B cell (primary cell): ENCODE measurements around the gene SMCR8. TPM values are rescaled to one million over a fixed set of nuclear protein-coding genes. Genes with fewer than 3 reads are reported as not detected.

Experiments used
- ATAC-seq: fragments of 200-7000 bp; cut with Tn5 transposase; one replicate; pipeline ENCODE4 v1.10.0; 2021; ENCODE audit warnings: low read depth, mild to moderate bottlenecking, moderate number of reproducible peaks, moderate library complexity
- CTCF ChIA-PET: fragments of 350-600 bp; sonication (Branson Sonifier 250); formaldehyde crosslinking; loops from one replicate; lab custom pipeline; 2021; ENCODE audit warnings: antibody characterized with exemption, inconsistent platforms; lab: Charles Lee
- POLR2A ChIA-PET: fragments of 350-600 bp; sonication (Branson Sonifier 250); formaldehyde crosslinking; loops from one replicate; lab custom pipeline; 2021; ENCODE audit warnings: antibody characterized with exemption; lab: Charles Lee
- DNase-seq: peaks from one replicate; pipeline ENCODE4 v3.0.0; 2013
- H2AFZ ChIP-seq: 2 replicates; pipeline ENCODE4 v1.6.1; 2012; ENCODE audit warnings: mild to moderate bottlenecking, low read depth, low read length; ENCODE audit not compliant: insufficient read depth, poor library complexity, severe bottlenecking
- H3K27ac ChIP-seq, 2 donors: 1 replicate in 1 of 2; 2 replicates in 1 of 2; pipeline ENCODE4 v1.5.1; 2012 to 2013; ENCODE audit warnings: low read length in 2 of 2, mild to moderate bottlenecking in 2 of 2, moderate library complexity in 1 of 2
- H3K27me3 ChIP-seq, 4 experiments: fragments of 200-600 bp in 1 of 4; sonication (generic) in 1 of 4; replicated peaks in 1 of 4; 1 replicate in 2 of 4; 2 replicates in 2 of 4; pipeline versions ENCODE4 v1.6.1 to v1.7.0; 2013 to 2016; ENCODE audit warnings: low read length in 3 of 4, mild to moderate bottlenecking in 2 of 4, mixed read lengths in 1 of 4, moderate library complexity in 1 of 4; ENCODE audit not compliant: insufficient read depth in 4 of 4, control insufficient read depth in 3 of 4; ENCODE audit errors: control extremely low read depth in 1 of 4
- H3K36me3 ChIP-seq, 2 experiments: replicated peaks in 1 of 2; 1 replicate in 1 of 2; 2 replicates in 1 of 2; pipeline versions ENCODE4 v1.6.1 to v1.7.1; 2013; ENCODE audit warnings: low read length in 1 of 2; ENCODE audit not compliant: insufficient read depth in 2 of 2, control insufficient read depth in 1 of 2; ENCODE audit errors: control extremely low read depth in 1 of 2, extremely low read depth in 1 of 2
- H3K4me1 ChIP-seq, 2 donors: fragments of 200-600 bp in 1 of 2; sonication (generic) in 1 of 2; 1 replicate in 1 of 2; 2 replicates in 1 of 2; pipeline versions ENCODE4 v1.5.1 to v1.6.1; 2013 to 2017; ENCODE audit warnings: low read length in 2 of 2; ENCODE audit not compliant: control insufficient read depth in 2 of 2, insufficient read depth in 2 of 2
- H3K4me2 ChIP-seq: replicated peaks from 2 replicates; pipeline ENCODE3; 2012; ENCODE audit warnings: mild to moderate bottlenecking, low read depth, low read length; ENCODE audit not compliant: poor library complexity, severe bottlenecking
- H3K4me3 ChIP-seq, 5 experiments: fragments of 200-600 bp in 1 of 5; sonication (generic) in 1 of 5; 1 replicate in 3 of 5; 2 replicates in 2 of 5; pipeline versions ENCODE4 v1.5.1 to v1.7.0; 2011 to 2016; ENCODE audit warnings: low read length in 4 of 5, mild to moderate bottlenecking in 4 of 5, low read depth in 2 of 5, control low read depth in 1 of 5, moderate library complexity in 1 of 5; ENCODE audit not compliant: insufficient read depth in 1 of 5; ENCODE audit errors: control extremely low read depth in 1 of 5, extremely low read depth in 1 of 5
- H3K79me2 ChIP-seq: fragments of 200-600 bp; sonication (generic); one replicate; pipeline ENCODE4 v1.6.0; 2016; ENCODE audit warnings: low read length; ENCODE audit not compliant: control insufficient read depth, insufficient read depth
- H3K9ac ChIP-seq: fragments of 200-600 bp; sonication (generic); 2 replicates; pipeline ENCODE4 v1.6.1; 2017; ENCODE audit warnings: mild to moderate bottlenecking, low read length, moderate library complexity
- H3K9me3 ChIP-seq, 3 donors: one replicate each; pipeline versions ENCODE4 v1.6.1 to v1.7.1; 2013; ENCODE audit warnings: low read length in 2 of 3; ENCODE audit not compliant: control insufficient read depth in 2 of 3, insufficient read depth in 1 of 3; ENCODE audit errors: control extremely low read depth in 1 of 3
- H4K20me1 ChIP-seq: 2 replicates; pipeline ENCODE4 v1.6.0; 2012; ENCODE audit warnings: mild to moderate bottlenecking, low read length; ENCODE audit not compliant: insufficient read depth, control insufficient read depth, poor library complexity, severe bottlenecking
- H3K27ac Mint-ChIP-seq: one replicate; pipeline ENCODE4 v1.8.0; 2021; ENCODE audit warnings: mixed read lengths
- H3K27me3 Mint-ChIP-seq: one replicate; pipeline ENCODE4 v1.8.0; 2021; ENCODE audit warnings: mixed read lengths
- H3K4me1 Mint-ChIP-seq: one replicate; pipeline ENCODE4 v1.8.0; 2021; ENCODE audit warnings: mixed read lengths
- H3K4me3 Mint-ChIP-seq: one replicate; pipeline ENCODE4 v1.8.0; 2021; ENCODE audit warnings: mixed read lengths
- H3K9me3 Mint-ChIP-seq: one replicate; pipeline ENCODE4 v1.8.0; 2022; ENCODE audit warnings: mixed read lengths; ENCODE audit not compliant: insufficient read depth
- EZH2 ChIP-seq: IDR thresholded peaks from 2 replicates; pipeline ENCODE4 v1.6.1; 2012; ENCODE audit warnings: borderline replicate concordance, low read depth, mild to moderate bottlenecking, moderate library complexity, low read length; ENCODE audit not compliant: insufficient read depth, poor library complexity, severe bottlenecking
- WGBS: methylation state at CpG from one replicate; pipeline ENCODE4 v1.1.5; 2013; ENCODE audit warnings: missing lambda C conversion rate; ENCODE audit not compliant: insufficient coverage; 5-methylcytosine and 5-hydroxymethylcytosine counted together
- intact Hi-C: fragments of 100-400 bp; cut with micrococcal nuclease; formaldehyde crosslinking; loops from one replicate; pipeline ENCODE4 v1.10.0; 2022
- polyA plus RNA-seq: library from polyadenylated mRNA; depleted of rRNA; stranded (reverse); fragments of >200 nt; gene quantifications from 2 replicates; pipeline ENCODE4 v1.2.3, GENCODE V29; 2012
- total RNA-seq, 2 donors: library from RNA; stranded (reverse); fragments of 120-200 nt in 1 of 2; gene quantifications; 1 replicate in 1 of 2; 2 replicates in 1 of 2; pipeline versions ENCODE4 v1.2.3 to v1.2.4, GENCODE V29; 2013 to 2022
- TF ChIP-seq, protein P1 (sequence below): fragments of 200-600 bp; IDR thresholded peaks from one replicate; pipeline ENCODE4 v1.8.0; 2022; ENCODE audit warnings: antibody characterized with exemption, mild to moderate bottlenecking

Gene SMCR8
- total and polyA plus RNA-seq, 2 donors (not counting 1 experiment from before 2014, with no cell fraction given), result 16.2 to 48.0 TPM

DNA sequence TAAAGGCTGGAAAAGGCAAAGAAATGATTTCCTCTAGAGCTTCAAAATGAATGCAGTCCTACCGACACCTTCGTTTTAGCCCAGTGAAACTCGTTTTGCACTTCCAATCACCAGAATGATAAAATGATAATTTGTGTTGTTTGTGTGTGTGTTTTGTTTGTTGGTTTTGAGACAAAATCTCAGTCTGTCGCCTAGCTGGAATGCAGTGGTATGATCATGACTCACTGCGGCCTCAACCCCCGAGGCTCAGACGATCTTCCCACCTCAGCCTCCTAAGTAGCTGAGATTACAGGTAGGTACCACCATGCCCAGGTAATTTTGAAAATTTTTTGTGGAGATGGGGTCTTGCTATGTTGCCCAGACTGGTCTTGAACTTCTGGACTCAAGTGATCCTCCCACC, 59.1 kb downstream of the SMCR8 start:
- H3K27me3 Mint-ChIP-seq, result peaks cover 8% of the 10 kb centered on the region
- no peak overlapping the region for H3K27ac ChIP-seq
- peaks cover 0 to 4% (median 4%) of the 10 kb centered on the region in 3 donors for H3K9me3 ChIP-seq
- H3K4me1 Mint-ChIP-seq, result peaks cover 7% of the 10 kb centered on the region
- TF ChIP-seq, protein P1, sequence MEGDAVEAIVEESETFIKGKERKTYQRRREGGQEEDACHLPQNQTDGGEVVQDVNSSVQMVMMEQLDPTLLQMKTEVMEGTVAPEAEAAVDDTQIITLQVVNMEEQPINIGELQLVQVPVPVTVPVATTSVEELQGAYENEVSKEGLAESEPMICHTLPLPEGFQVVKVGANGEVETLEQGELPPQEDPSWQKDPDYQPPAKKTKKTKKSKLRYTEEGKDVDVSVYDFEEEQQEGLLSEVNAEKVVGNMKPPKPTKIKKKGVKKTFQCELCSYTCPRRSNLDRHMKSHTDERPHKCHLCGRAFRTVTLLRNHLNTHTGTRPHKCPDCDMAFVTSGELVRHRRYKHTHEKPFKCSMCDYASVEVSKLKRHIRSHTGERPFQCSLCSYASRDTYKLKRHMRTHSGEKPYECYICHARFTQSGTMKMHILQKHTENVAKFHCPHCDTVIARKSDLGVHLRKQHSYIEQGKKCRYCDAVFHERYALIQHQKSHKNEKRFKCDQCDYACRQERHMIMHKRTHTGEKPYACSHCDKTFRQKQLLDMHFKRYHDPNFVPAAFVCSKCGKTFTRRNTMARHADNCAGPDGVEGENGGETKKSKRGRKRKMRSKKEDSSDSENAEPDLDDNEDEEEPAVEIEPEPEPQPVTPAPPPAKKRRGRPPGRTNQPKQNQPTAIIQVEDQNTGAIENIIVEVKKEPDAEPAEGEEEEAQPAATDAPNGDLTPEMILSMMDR, result no peak
- no peak for TF ChIP-seq EZH2
- no CpG with 5 or more reads among the region's 7 CpGs for WGBS
- DNase-seq, result no peak
- H3K4me3 Mint-ChIP-seq, result no peak overlapping the region
- H4K20me1 ChIP-seq, result no peaks in the 10 kb centered on the region
- H2AFZ ChIP-seq, result no peak overlapping the region
- no peak overlapping the region for H3K9ac ChIP-seq
- H3K4me3 ChIP-seq, result no peak overlapping the region
- CTCF ChIA-PET, result no interaction called here
- H3K36me3 ChIP-seq, result no peaks in the 10 kb centered on the region
- no peaks in the 10 kb centered on the region for H3K9me3 Mint-ChIP-seq
- H3K79me2 ChIP-seq, result no peaks in the 10 kb centered on the region
- H3K4me2 ChIP-seq, result no peak overlapping the region
- peaks cover 0 to 6% (median 2%) of the 10 kb centered on the region in 4 experiments for H3K27me3 ChIP-seq
- H3K4me1 ChIP-seq, result peaks cover 7 to 13% of the 10 kb centered on the region in 2 donors
- ATAC-seq, result no peak
- H3K27ac Mint-ChIP-seq, result no peak overlapping the region
- POLR2A ChIA-PET, result no interaction called here
- intact Hi-C loops, result no loop called here

Other genes starting within 250 kb of the SMCR8 start
- gene DRG2, start 227.3 kb upstream of the SMCR8 start, total RNA-seq, result 67.8 and 73.1 TPM in 2 replicates
- gene DRG2, start 227.3 kb upstream of the SMCR8 start, polyA plus RNA-seq, result 56.9 and 58.7 TPM in 2 replicates
- gene MYO15A, start 206.5 kb upstream of the SMCR8 start, total RNA-seq, result 1.5 and 2.5 TPM in 2 replicates
- 1.7 and 3.1 TPM in 2 replicates for gene MYO15A, start 206.5 kb upstream of the SMCR8 start, polyA plus RNA-seq
- 103 and 104 TPM in 2 replicates for gene ALKBH5, start 131.5 kb upstream of the SMCR8 start, total RNA-seq
- gene ALKBH5, start 131.5 kb upstream of the SMCR8 start, polyA plus RNA-seq, result 63.3 and 97.4 TPM in 2 replicates
- 14.9 and 15.7 TPM in 2 replicates for gene LLGL1, start 89.7 kb upstream of the SMCR8 start, total RNA-seq
- 12.3 and 15.2 TPM in 2 replicates for gene LLGL1, start 89.7 kb upstream of the SMCR8 start, polyA plus RNA-seq
- gene FLII, start 56.6 kb upstream of the SMCR8 start, total RNA-seq, result 335 and 357 TPM in 2 replicates
- 507 and 531 TPM in 2 replicates for gene FLII, start 56.6 kb upstream of the SMCR8 start, polyA plus RNA-seq
- 16.3 and 18.7 TPM in 2 replicates for gene MIEF2, start 54.6 kb upstream of the SMCR8 start, total RNA-seq
- 5.6 and 13.3 TPM in 2 replicates for gene MIEF2, start 54.6 kb upstream of the SMCR8 start, polyA plus RNA-seq
- gene TOP3A, start 299 bp upstream of the SMCR8 start, total RNA-seq, result 55.8 and 61.7 TPM in 2 replicates
- 13.2 and 13.4 TPM in 2 replicates for gene TOP3A, start 299 bp upstream of the SMCR8 start, polyA plus RNA-seq
- 23.5 and 28.0 TPM in 2 replicates for gene SHMT1, start 48.3 kb downstream of the SMCR8 start, total RNA-seq
- gene SHMT1, start 48.3 kb downstream of the SMCR8 start, polyA plus RNA-seq, result 6.3 and 6.9 TPM in 2 replicates
- not detected in 2 replicates for gene EVPLL, start 62.5 kb downstream of the SMCR8 start, total RNA-seq
- 0.06 TPM in 1 of 2 replicates, not detected in the other for gene EVPLL, start 62.5 kb downstream of the SMCR8 start, polyA plus RNA-seq
- 0.44 TPM in 1 of 2 replicates, not detected in the other for gene LGALS9C, start 161.5 kb downstream of the SMCR8 start, total RNA-seq
- 0.25 TPM in 1 of 2 replicates, not detected in the other for gene LGALS9C, start 161.5 kb downstream of the SMCR8 start, polyA plus RNA-seq